Ishikawa (cell line): ENCODE results near the gene TNIP1.

Experiments used
- CEBPB ChIP-seq: IDR thresholded peaks from 2 replicates; pipeline ENCODE4 v1.6.1; 2012
- CREB1 ChIP-seq: IDR thresholded peaks from 2 replicates; pipeline ENCODE4 v1.6.1; 2012; ENCODE audit warnings: low read depth
- EGR1 ChIP-seq: IDR thresholded peaks from 2 replicates; pipeline ENCODE4 v1.6.1; 2012
- EP300 ChIP-seq: IDR thresholded peaks from 2 replicates; pipeline ENCODE4 v1.6.1; 2012; ENCODE audit warnings: borderline replicate concordance
- FOXM1 ChIP-seq: IDR thresholded peaks from 2 replicates; pipeline ENCODE4 v1.6.1; 2012; ENCODE audit warnings: low read depth, borderline replicate concordance
- MAX ChIP-seq: IDR thresholded peaks from 2 replicates; pipeline ENCODE4 v1.6.1; 2012
- RAD21 ChIP-seq: IDR thresholded peaks from 2 replicates; pipeline ENCODE4 v1.6.1; 2012; ENCODE audit warnings: low read depth
- REST ChIP-seq: IDR thresholded peaks from 2 replicates; pipeline ENCODE4 v1.6.1; 2012; ENCODE audit warnings: low read depth, mild to moderate bottlenecking
- TCF12 ChIP-seq: IDR thresholded peaks from 2 replicates; pipeline ENCODE4 v1.6.1; 2012; ENCODE audit warnings: low read depth
- TEAD4 ChIP-seq: IDR thresholded peaks from 2 replicates; pipeline ENCODE4 v1.6.1; 2012
- USF1 ChIP-seq: IDR thresholded peaks from 2 replicates; pipeline ENCODE4 v1.6.1; 2012
- YY1 ChIP-seq: IDR thresholded peaks from 2 replicates; pipeline ENCODE4 v1.6.1; 2012; ENCODE audit warnings: low read depth
- ZBTB7A ChIP-seq: IDR thresholded peaks from 2 replicates; pipeline ENCODE4 v1.6.1; 2012; ENCODE audit warnings: low read depth

- TF ChIP-seq EGR1 (no peak), TEAD4 (peak; percentile 19; the same call in 1 of the 2 replicates), RAD21 (no peak), YY1 (no peak), CREB1 (no peak), EP300 (no peak), ZBTB7A (peak; percentile 20; the same call in 1 of the 2 replicates), USF1 (no peak), REST (no peak), TCF12 (peak; percentile 47; the same call in 1 of the 2 replicates), MAX (0 out of 2 replicates have a peak, but pooled peaks have one; percentile 8), FOXM1 (0 out of 2 replicates have a peak, but pooled peaks have one; percentile 18), CEBPB (no peak)
These were observed at the start of gene TNIP1 for GRCh38 chr5:151080613-151081430.
